Measurements from ENCODE around the gene ZNF487. TPM values are rescaled to one million over a fixed set of nuclear protein-coding genes. Genes with fewer than 3 reads are reported as not detected.

The ZNF487 gene
- total and polyA plus RNA-seq, 2 experiments from 2014 or later = 2.9 to 4.6 TPM

DNA sequence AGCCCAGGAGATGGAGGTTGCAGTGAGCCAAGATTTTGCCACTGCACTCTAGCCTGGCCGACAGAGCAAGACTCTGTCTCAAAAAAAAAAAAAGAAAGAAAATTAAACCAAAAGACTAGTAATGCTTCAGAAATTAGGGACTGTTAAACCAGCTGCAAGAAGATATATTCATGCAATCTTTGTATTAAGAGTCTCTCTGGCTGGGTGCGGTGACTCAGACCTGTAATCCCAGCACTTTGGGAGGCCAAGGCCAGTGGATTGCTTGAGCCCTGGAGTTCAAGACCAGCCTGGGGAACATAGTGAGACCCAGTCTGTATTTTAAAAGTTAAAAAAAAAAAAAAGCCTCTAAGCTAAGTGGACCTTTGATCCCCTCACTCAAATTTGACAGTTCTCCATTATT lies 25.4 kb upstream of the ZNF487 start:
- Histone ChIP-seq H3F3A (replicated peaks; ENCODE audit: low read depth) (no peaks in the 10 kb centered on the region), H3K27me3 (ENCODE audit: insufficient read depth) (no peaks in the 10 kb centered on the region), H3K4me1 (ENCODE audit: insufficient read depth) (peaks cover 5% of the 10 kb centered on the region; the same call in 1 of the 2 replicates), H3K9me2 (ENCODE audit: insufficient read depth) (no peaks in the 10 kb centered on the region), H3K4me2 (no peak overlapping the region), H3K79me2 (replicated peaks; ENCODE audit: insufficient read depth) (peaks cover 27% of the 10 kb centered on the region), H3K4me3 (no peak overlapping the region), H2AFZ (no peak overlapping the region), H3K36me3 (ENCODE audit: insufficient read depth) (no peaks in the 10 kb centered on the region), H4K20me1 (replicated peaks; ENCODE audit: insufficient read depth) (no peaks in the 10 kb centered on the region), H3K27ac (ENCODE audit: low read depth) (no peak overlapping the region)
- no peak for ATAC-seq
- DNase-seq (ENCODE audit: low spot score) = no peak
- H3K9me3 Mint-ChIP-seq = peaks cover 5% of the 10 kb centered on the region; the same call in 1 of the 3 replicates
- H3K4me3 Mint-ChIP-seq = no peak overlapping the region
- H3K4me1 Mint-ChIP-seq = peaks cover 7% of the 10 kb centered on the region; the same call in 2 of the 3 replicates
- H3K27ac Mint-ChIP-seq = no peak overlapping the region
- TF ChIP-seq, protein P1, sequence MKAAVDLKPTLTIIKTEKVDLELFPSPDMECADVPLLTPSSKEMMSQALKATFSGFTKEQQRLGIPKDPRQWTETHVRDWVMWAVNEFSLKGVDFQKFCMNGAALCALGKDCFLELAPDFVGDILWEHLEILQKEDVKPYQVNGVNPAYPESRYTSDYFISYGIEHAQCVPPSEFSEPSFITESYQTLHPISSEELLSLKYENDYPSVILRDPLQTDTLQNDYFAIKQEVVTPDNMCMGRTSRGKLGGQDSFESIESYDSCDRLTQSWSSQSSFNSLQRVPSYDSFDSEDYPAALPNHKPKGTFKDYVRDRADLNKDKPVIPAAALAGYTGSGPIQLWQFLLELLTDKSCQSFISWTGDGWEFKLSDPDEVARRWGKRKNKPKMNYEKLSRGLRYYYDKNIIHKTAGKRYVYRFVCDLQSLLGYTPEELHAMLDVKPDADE (IDR thresholded peaks at IDR 0.05) = no peak
- TF ChIP-seq ZNF331 (CRISPR knock-in tag; IDR thresholded peaks at IDR 0.05; ENCODE audit: low read depth) (no peak), JUNB (IDR thresholded peaks at IDR 0.05; ENCODE audit: unreplicated experiment) (no peak), NANOG (IDR thresholded peaks at IDR 0.05; ENCODE audit: borderline replicate concordance) (no peak), STAT1 (IDR thresholded peaks at IDR 0.05; ENCODE audit: unreplicated experiment) (no peak), EZH2 (IDR thresholded peaks at IDR 0.05; ENCODE audit: low read depth, unreplicated experiment) (no peak), EZH2phosphoT487 (IDR thresholded peaks at IDR 0.05; ENCODE audit: unreplicated experiment) (no peak), CREB1 (CRISPR knock-in tag; IDR thresholded peaks at IDR 0.05; ENCODE audit: low read depth) (no peak), ZNF114 (CRISPR knock-in tag; IDR thresholded peaks at IDR 0.05) (no peak), POLR2AphosphoS5 (IDR thresholded peaks at IDR 0.05; ENCODE audit: low read depth) (no peak)
- TF ChIP-seq, protein P2, sequence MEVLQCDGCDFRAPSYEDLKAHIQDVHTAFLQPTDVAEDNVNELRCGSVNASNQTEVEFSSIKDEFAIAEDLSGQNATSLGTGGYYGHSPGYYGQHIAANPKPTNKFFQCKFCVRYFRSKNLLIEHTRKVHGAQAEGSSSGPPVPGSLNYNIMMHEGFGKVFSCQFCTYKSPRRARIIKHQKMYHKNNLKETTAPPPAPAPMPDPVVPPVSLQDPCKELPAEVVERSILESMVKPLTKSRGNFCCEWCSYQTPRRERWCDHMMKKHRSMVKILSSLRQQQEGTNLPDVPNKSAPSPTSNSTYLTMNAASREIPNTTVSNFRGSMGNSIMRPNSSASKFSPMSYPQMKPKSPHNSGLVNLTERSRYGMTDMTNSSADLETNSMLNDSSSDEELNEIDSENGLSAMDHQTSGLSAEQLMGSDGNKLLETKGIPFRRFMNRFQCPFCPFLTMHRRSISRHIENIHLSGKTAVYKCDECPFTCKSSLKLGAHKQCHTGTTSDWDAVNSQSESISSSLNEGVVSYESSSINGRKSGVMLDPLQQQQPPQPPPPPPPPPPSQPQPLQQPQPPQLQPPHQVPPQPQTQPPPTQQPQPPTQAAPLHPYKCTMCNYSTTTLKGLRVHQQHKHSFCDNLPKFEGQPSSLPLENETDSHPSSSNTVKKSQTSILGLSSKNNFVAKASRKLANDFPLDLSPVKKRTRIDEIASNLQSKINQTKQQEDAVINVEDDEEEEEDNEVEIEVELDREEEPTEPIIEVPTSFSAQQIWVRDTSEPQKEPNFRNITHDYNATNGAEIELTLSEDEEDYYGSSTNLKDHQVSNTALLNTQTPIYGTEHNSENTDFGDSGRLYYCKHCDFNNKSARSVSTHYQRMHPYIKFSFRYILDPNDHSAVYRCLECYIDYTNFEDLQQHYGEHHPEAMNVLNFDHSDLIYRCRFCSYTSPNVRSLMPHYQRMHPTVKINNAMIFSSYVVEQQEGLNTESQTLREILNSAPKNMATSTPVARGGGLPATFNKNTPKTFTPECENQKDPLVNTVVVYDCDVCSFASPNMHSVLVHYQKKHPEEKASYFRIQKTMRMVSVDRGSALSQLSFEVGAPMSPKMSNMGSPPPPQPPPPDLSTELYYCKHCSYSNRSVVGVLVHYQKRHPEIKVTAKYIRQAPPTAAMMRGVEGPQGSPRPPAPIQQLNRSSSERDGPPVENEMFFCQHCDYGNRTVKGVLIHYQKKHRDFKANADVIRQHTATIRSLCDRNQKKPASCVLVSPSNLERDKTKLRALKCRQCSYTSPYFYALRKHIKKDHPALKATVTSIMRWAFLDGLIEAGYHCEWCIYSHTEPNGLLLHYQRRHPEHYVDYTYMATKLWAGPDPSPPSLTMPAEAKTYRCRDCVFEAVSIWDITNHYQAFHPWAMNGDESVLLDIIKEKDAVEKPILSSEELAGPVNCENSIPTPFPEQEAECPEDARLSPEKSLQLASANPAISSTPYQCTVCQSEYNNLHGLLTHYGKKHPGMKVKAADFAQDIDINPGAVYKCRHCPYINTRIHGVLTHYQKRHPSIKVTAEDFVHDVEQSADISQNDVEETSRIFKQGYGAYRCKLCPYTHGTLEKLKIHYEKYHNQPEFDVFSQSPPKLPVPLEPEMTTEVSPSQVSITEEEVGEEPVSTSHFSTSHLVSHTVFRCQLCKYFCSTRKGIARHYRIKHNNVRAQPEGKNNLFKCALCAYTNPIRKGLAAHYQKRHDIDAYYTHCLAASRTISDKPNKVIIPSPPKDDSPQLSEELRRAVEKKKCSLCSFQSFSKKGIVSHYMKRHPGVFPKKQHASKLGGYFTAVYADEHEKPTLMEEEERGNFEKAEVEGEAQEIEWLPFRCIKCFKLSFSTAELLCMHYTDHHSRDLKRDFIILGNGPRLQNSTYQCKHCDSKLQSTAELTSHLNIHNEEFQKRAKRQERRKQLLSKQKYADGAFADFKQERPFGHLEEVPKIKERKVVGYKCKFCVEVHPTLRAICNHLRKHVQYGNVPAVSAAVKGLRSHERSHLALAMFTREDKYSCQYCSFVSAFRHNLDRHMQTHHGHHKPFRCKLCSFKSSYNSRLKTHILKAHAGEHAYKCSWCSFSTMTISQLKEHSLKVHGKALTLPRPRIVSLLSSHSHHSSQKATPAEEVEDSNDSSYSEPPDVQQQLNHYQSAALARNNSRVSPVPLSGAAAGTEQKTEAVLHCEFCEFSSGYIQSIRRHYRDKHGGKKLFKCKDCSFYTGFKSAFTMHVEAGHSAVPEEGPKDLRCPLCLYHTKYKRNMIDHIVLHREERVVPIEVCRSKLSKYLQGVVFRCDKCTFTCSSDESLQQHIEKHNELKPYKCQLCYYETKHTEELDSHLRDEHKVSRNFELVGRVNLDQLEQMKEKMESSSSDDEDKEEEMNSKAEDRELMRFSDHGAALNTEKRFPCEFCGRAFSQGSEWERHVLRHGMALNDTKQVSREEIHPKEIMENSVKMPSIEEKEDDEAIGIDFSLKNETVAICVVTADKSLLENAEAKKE (CRISPR knock-in tag; IDR thresholded peaks at IDR 0.05) = no peak
- TF ChIP-seq, protein P3, sequence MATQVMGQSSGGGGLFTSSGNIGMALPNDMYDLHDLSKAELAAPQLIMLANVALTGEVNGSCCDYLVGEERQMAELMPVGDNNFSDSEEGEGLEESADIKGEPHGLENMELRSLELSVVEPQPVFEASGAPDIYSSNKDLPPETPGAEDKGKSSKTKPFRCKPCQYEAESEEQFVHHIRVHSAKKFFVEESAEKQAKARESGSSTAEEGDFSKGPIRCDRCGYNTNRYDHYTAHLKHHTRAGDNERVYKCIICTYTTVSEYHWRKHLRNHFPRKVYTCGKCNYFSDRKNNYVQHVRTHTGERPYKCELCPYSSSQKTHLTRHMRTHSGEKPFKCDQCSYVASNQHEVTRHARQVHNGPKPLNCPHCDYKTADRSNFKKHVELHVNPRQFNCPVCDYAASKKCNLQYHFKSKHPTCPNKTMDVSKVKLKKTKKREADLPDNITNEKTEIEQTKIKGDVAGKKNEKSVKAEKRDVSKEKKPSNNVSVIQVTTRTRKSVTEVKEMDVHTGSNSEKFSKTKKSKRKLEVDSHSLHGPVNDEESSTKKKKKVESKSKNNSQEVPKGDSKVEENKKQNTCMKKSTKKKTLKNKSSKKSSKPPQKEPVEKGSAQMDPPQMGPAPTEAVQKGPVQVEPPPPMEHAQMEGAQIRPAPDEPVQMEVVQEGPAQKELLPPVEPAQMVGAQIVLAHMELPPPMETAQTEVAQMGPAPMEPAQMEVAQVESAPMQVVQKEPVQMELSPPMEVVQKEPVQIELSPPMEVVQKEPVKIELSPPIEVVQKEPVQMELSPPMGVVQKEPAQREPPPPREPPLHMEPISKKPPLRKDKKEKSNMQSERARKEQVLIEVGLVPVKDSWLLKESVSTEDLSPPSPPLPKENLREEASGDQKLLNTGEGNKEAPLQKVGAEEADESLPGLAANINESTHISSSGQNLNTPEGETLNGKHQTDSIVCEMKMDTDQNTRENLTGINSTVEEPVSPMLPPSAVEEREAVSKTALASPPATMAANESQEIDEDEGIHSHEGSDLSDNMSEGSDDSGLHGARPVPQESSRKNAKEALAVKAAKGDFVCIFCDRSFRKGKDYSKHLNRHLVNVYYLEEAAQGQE (IDR thresholded peaks at IDR 0.05; ENCODE audit: unreplicated experiment) = no peak
- TF ChIP-seq, protein P4, sequence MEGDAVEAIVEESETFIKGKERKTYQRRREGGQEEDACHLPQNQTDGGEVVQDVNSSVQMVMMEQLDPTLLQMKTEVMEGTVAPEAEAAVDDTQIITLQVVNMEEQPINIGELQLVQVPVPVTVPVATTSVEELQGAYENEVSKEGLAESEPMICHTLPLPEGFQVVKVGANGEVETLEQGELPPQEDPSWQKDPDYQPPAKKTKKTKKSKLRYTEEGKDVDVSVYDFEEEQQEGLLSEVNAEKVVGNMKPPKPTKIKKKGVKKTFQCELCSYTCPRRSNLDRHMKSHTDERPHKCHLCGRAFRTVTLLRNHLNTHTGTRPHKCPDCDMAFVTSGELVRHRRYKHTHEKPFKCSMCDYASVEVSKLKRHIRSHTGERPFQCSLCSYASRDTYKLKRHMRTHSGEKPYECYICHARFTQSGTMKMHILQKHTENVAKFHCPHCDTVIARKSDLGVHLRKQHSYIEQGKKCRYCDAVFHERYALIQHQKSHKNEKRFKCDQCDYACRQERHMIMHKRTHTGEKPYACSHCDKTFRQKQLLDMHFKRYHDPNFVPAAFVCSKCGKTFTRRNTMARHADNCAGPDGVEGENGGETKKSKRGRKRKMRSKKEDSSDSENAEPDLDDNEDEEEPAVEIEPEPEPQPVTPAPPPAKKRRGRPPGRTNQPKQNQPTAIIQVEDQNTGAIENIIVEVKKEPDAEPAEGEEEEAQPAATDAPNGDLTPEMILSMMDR (conservative IDR thresholded peaks at IDR 0.05; ENCODE audit: low read depth in 2 of 2) = no peak
- peaks cover 14% of the 10 kb centered on the region for H3K27me3 Mint-ChIP-seq (ENCODE audit: insufficient read depth, low read depth, poor library complexity)
- peaks cover 7% of the 10 kb centered on the region; the same call in 2 of the 3 replicates for H3K36me3 Mint-ChIP-seq (ENCODE audit: low read depth)

All from GM23338 (cell line).